K562 (cell line): ENCODE data around the gene EPB41L1. TPM values are rescaled to one million over a fixed set of nuclear protein-coding genes. Genes with fewer than 3 reads are reported as not detected.

Experiments used
- ATAC-seq: fragments of 200-7000 bp; cut with Tn5 transposase; 3 replicates; pipeline ENCODE4 v1.9.1; 2020; ENCODE audit warnings: moderate library complexity
- BruUV-seq: library from RNA; stranded (reverse); fragments of 400-500 nt; replicated peaks from 2 replicates; lab custom pipeline; 2021; lab: Mats Ljungman, UMichigan
- CTCF ChIA-PET: fragments of 300-600 bp; formaldehyde crosslinking; extraction: SDS; loops from one replicate; lab custom pipeline; 2021; ENCODE audit warnings: low intra/inter-chr PET ratio; lab: Yijun Ruan, JAX
- POLR2A ChIA-PET: fragments of 300-600, 350-650 bp; sonication (Branson Sonifier 250); formaldehyde crosslinking; extraction: SDS; loops from one replicate; lab custom pipeline; 2021; ENCODE audit warnings: antibody characterized with exemption, inconsistent platforms; lab: Yijun Ruan, JAX
- DNase-seq, 4 experiments: peaks; one replicate each; pipeline versions ENCODE4 v3.0.0 to v3.0.0-alpha.2; 2011 to 2018; ENCODE audit warnings: low spot score in 3 of 4, mixed read lengths in 3 of 4; ENCODE audit errors: extremely low read depth in 1 of 4
- FAIRE-seq: peaks from 2 replicates; lab custom pipeline; 2011; peaks lifted over from hg19 to GRCh38; lab: Jason Lieb, UNC
- H2AFZ ChIP-seq: 2 replicates; pipeline ENCODE4 v1.6.0; 2011; ENCODE audit warnings: low read depth, low read length, control low read depth, inconsistent platforms
- H3K27ac ChIP-seq: fragments of 200-600 bp; 3 replicates; pipeline ENCODE4 v1.8.0; 2011; ENCODE audit warnings: low read depth, mild to moderate bottlenecking, control low read depth, inconsistent platforms, low read length, moderate library complexity, mixed read lengths; ENCODE audit errors: extremely low read depth
- H3K27me3 ChIP-seq, 2 experiments: fragments of 300-600 bp in 1 of 2; 2 replicates in 1 of 2; 3 replicates in 1 of 2; pipeline versions ENCODE4 v1.6.0 to v1.8.0; 2011; ENCODE audit warnings: inconsistent platforms in 2 of 2, low read length in 2 of 2, mild to moderate bottlenecking in 1 of 2, mixed read lengths in 1 of 2, moderate library complexity in 1 of 2; ENCODE audit not compliant: control insufficient read depth in 2 of 2, insufficient read depth in 2 of 2
- H3K36me3 ChIP-seq: fragments of 300-600 bp; 3 replicates; pipeline ENCODE4 v1.8.0; 2011; ENCODE audit warnings: mild to moderate bottlenecking, low read length, inconsistent platforms; ENCODE audit not compliant: control insufficient read depth, insufficient read depth
- H3K4me1 ChIP-seq, 2 experiments: fragments of 200-600 bp in 1 of 2; replicated peaks in 1 of 2; 2 replicates in 1 of 2; 3 replicates in 1 of 2; pipeline versions ENCODE4 v1.5.1 to v1.8.0; 2011; ENCODE audit warnings: inconsistent platforms in 2 of 2, low read length in 2 of 2, mild to moderate bottlenecking in 1 of 2, mixed read lengths in 1 of 2, moderate library complexity in 1 of 2; ENCODE audit not compliant: control insufficient read depth in 2 of 2, insufficient read depth in 2 of 2
- H3K4me2 ChIP-seq: 2 replicates; pipeline ENCODE4 v1.6.1; 2011; ENCODE audit warnings: low read length, control low read depth, inconsistent platforms, mixed read lengths; ENCODE audit not compliant: insufficient read depth
- H3K4me3 ChIP-seq: fragments of 200-600 bp; sonication (generic), shearing (Covaris generic); 2 replicates; pipeline ENCODE4 v1.5.1; 2016; ENCODE audit warnings: control low read depth, inconsistent platforms
- H3K79me2 ChIP-seq: fragments of 200-600 bp; 3 replicates; pipeline ENCODE4 v1.8.0; 2011; ENCODE audit warnings: low read length, inconsistent platforms; ENCODE audit not compliant: control insufficient read depth, insufficient read depth
- H3K9ac ChIP-seq, 2 experiments: 2 replicates each; pipeline versions ENCODE4 v1.6.0 to v1.6.1; 2011; ENCODE audit warnings: low read depth in 2 of 2, low read length in 2 of 2, control low read depth in 1 of 2, inconsistent platforms in 1 of 2, mild to moderate bottlenecking in 1 of 2, mixed read lengths in 1 of 2; ENCODE audit not compliant: insufficient read depth in 1 of 2
- H3K9me1 ChIP-seq: one replicate; pipeline ENCODE4 v1.6.0; 2011; ENCODE audit warnings: inconsistent platforms, mild to moderate bottlenecking, low read length, moderate library complexity; ENCODE audit not compliant: control insufficient read depth, insufficient read depth
- H3K9me3 ChIP-seq: replicated peaks from 2 replicates; pipeline ENCODE4 v1.5.1; 2011; ENCODE audit warnings: low read depth, low read length, inconsistent platforms; ENCODE audit not compliant: control insufficient read depth, insufficient read depth
- H4K20me1 ChIP-seq: replicated peaks from 2 replicates; pipeline ENCODE4 v1.6.1; 2011; ENCODE audit warnings: low read length, inconsistent platforms, mixed read lengths; ENCODE audit not compliant: control insufficient read depth, insufficient read depth
- BDP1 ChIP-seq: IDR thresholded peaks from 3 replicates; pipeline ENCODE4 v1.6.1; 2011; ENCODE audit not compliant: insufficient read length, insufficient read depth
- FOS ChIP-seq: IDR thresholded peaks from 3 replicates; pipeline ENCODE4 v1.6.1; 2011; ENCODE audit not compliant: insufficient read length; ENCODE audit errors: extremely low read depth
- MAZ ChIP-seq, 2 experiments: fragments of 450-650 bp in 1 of 2; sonication (generic) in 1 of 2; formaldehyde crosslinking; IDR thresholded peaks in 1 of 2; conservative IDR thresholded peaks in 1 of 2; 2 replicates each; pipeline versions ENCODE4 v1.4.0 to v1.5.0; 2020; ENCODE audit warnings: mild to moderate bottlenecking in 1 of 2, missing genetic modification reagents in 1 of 2
- PCBP2 ChIP-seq: fragments of 200-400 bp; formaldehyde crosslinking; IDR thresholded peaks from 2 replicates; pipeline ENCODE4 v1.6.1; 2018; ENCODE audit warnings: low read length, low read depth, mild to moderate bottlenecking, moderate library complexity; ENCODE audit not compliant: poor library complexity, severe bottlenecking
- POLR2B ChIP-seq: fragments of 450-650 bp; IDR thresholded peaks from 2 replicates; pipeline ENCODE4 v1.6.1; 2018; ENCODE audit warnings: low read depth; ENCODE audit not compliant: partially characterized antibody
- ZNF316 ChIP-seq: fragments of 450-650 bp; IDR thresholded peaks from 2 replicates; pipeline ENCODE4 v1.6.1; 2016
- ZNF354B ChIP-seq: fragments of 250-450 bp; sonication (Bioruptor Pico); IDR thresholded peaks from 2 replicates; pipeline ENCODE4 v1.4.0; 2020
- WGBS: fragments of 100-300 bp; shearing (Covaris generic); methylation state at CpG from one replicate; pipeline ENCODE4 v1.1.6; 2016; ENCODE audit warnings: low coverage, mixed read lengths; ENCODE audit not compliant: insufficient coverage; ENCODE audit errors: missing lambda C conversion rate; 5-methylcytosine and 5-hydroxymethylcytosine counted together
- in situ Hi-C: fragments of 300-500 bp; cut with MboI; formaldehyde crosslinking; loops from 4 replicates; pipeline ENCODE4 v1.15.0; 2018; ENCODE audit warnings: inconsistent platforms, mixed read lengths
- intact Hi-C: fragments of 100-400 bp; cut with micrococcal nuclease; formaldehyde crosslinking; loops from 2 replicates; pipeline ENCODE4 v1.14.2; 2022
- polyA plus RNA-seq, 8 experiments: library from polyadenylated mRNA; depleted of rRNA in 4 of 8; stranded (reverse) in 5 of 8; unstranded in 3 of 8; fragments of >200 nt; fragmentation: Nextera tagmentation in 2 of 8; fragmentation: Illumina TruSeq in 1 of 8; extraction: Ambion mirVana in 2 of 8; extraction: Trizol in 1 of 8; gene quantifications; 2 replicates each; pipeline versions ENCODE4 v1.2.1 to v1.2.3, GENCODE V29; 2011 to 2014; ENCODE audit warnings: inconsistent platforms in 1 of 8, missing spikeins in 1 of 8
- total RNA-seq, 7 experiments: library from RNA; depleted of rRNA in 6 of 7; stranded (reverse); fragments of >200 nt in 6 of 7; fragmentation: Illumina TruSeq in 2 of 7; extraction: Trizol in 2 of 7; gene quantifications; 2 replicates each; pipeline versions ENCODE4 v1.2.1 to v1.2.3, GENCODE V29; 2011 to 2021; ENCODE audit warnings: low replicate concordance in 1 of 7
- TF ChIP-seq, protein P1 (sequence below): fragments of 450-650 bp; formaldehyde crosslinking; IDR thresholded peaks from 2 replicates; pipeline ENCODE4 v1.4.0; 2020; ENCODE audit warnings: mild to moderate bottlenecking, mixed read lengths
- TF ChIP-seq, protein P2 (sequence below): fragments of 450-650 bp; IDR thresholded peaks from 2 replicates; pipeline ENCODE4 v1.6.1; 2016; ENCODE audit warnings: borderline replicate concordance
- TF ChIP-seq, protein P3 (sequence below), 2 experiments: IDR thresholded peaks; 2 replicates each; pipeline ENCODE4 v1.6.1; 2012; ENCODE audit warnings: improper control_type of control experiment in 2 of 2, low read depth in 2 of 2, low read length in 2 of 2, borderline replicate concordance in 1 of 2
- TF ChIP-seq, protein P4 (sequence below): IDR thresholded peaks from 2 replicates; pipeline ENCODE4 v1.6.1; 2011; ENCODE audit warnings: borderline replicate concordance, low read depth, mild to moderate bottlenecking, moderate library complexity, low read length; ENCODE audit not compliant: insufficient read depth, poor library complexity, severe bottlenecking

Gene EPB41L1
- total and polyA plus RNA-seq, 9 of the 15 experiments (the other 6 are each of a cell fraction or from before 2014, with no cell fraction given): 0.11 to 4.3 (median 1.3) TPM

DNA sequence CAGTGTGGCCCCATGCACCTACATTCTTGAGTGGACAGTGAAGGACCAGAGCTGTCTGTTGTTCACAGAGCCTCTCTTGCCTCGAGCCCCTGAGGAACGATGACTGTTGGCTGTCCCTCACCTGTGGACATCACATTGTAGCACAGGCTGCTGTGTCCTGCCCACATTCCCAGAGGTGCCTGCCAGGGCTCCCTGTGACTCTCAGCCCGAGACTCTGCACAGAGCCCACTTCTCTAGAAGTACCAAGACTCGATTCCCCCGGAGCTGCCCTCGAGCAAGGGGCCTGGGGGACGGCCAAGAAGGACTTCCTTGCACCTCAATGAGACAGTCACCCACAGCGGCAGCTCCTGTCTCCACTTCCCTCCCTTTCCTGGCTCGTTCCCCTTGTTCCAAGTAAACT, 123.0 kb downstream of the EPB41L1 start:
- TF ChIP-seq BDP1 (no peak), POLR2B (no peak), FOS (no peak), PCBP2 (no peak), ZNF316 (no peak), MAZ (CRISPR knock-in tag; conservative IDR thresholded peaks at IDR 0.05 in 1 of 2, IDR thresholded peaks at IDR 0.05 in 1 of 2) (no peak), ZNF354B (CRISPR knock-in tag) (no peak)
- TF ChIP-seq, protein P1, sequence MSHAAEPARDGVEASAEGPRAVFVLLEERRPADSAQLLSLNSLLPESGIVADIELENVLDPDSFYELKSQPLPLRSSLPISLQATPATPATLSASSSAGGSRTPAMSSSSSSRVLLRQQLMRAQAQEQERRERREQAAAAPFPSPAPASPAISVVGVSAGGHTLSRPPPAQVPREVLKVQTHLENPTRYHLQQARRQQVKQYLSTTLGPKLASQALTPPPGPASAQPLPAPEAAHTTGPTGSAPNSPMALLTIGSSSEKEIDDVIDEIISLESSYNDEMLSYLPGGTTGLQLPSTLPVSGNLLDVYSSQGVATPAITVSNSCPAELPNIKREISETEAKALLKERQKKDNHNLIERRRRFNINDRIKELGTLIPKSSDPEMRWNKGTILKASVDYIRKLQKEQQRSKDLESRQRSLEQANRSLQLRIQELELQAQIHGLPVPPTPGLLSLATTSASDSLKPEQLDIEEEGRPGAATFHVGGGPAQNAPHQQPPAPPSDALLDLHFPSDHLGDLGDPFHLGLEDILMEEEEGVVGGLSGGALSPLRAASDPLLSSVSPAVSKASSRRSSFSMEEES (CRISPR knock-in tag): no peak
- TF ChIP-seq, protein P2, sequence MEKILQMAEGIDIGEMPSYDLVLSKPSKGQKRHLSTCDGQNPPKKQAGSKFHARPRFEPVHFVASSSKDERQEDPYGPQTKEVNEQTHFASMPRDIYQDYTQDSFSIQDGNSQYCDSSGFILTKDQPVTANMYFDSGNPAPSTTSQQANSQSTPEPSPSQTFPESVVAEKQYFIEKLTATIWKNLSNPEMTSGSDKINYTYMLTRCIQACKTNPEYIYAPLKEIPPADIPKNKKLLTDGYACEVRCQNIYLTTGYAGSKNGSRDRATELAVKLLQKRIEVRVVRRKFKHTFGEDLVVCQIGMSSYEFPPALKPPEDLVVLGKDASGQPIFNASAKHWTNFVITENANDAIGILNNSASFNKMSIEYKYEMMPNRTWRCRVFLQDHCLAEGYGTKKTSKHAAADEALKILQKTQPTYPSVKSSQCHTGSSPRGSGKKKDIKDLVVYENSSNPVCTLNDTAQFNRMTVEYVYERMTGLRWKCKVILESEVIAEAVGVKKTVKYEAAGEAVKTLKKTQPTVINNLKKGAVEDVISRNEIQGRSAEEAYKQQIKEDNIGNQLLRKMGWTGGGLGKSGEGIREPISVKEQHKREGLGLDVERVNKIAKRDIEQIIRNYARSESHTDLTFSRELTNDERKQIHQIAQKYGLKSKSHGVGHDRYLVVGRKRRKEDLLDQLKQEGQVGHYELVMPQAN: no peak
- TF ChIP-seq, protein P3, sequence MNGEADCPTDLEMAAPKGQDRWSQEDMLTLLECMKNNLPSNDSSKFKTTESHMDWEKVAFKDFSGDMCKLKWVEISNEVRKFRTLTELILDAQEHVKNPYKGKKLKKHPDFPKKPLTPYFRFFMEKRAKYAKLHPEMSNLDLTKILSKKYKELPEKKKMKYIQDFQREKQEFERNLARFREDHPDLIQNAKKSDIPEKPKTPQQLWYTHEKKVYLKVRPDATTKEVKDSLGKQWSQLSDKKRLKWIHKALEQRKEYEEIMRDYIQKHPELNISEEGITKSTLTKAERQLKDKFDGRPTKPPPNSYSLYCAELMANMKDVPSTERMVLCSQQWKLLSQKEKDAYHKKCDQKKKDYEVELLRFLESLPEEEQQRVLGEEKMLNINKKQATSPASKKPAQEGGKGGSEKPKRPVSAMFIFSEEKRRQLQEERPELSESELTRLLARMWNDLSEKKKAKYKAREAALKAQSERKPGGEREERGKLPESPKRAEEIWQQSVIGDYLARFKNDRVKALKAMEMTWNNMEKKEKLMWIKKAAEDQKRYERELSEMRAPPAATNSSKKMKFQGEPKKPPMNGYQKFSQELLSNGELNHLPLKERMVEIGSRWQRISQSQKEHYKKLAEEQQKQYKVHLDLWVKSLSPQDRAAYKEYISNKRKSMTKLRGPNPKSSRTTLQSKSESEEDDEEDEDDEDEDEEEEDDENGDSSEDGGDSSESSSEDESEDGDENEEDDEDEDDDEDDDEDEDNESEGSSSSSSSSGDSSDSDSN (IDR thresholded peaks at IDR 0.05; ENCODE audit: borderline replicate concordance in 1 of 2, low read depth in 2 of 2, low read length in 2 of 2): no peak
- TF ChIP-seq, protein P4, sequence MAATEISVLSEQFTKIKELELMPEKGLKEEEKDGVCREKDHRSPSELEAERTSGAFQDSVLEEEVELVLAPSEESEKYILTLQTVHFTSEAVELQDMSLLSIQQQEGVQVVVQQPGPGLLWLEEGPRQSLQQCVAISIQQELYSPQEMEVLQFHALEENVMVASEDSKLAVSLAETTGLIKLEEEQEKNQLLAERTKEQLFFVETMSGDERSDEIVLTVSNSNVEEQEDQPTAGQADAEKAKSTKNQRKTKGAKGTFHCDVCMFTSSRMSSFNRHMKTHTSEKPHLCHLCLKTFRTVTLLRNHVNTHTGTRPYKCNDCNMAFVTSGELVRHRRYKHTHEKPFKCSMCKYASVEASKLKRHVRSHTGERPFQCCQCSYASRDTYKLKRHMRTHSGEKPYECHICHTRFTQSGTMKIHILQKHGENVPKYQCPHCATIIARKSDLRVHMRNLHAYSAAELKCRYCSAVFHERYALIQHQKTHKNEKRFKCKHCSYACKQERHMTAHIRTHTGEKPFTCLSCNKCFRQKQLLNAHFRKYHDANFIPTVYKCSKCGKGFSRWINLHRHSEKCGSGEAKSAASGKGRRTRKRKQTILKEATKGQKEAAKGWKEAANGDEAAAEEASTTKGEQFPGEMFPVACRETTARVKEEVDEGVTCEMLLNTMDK: no peak
- ChIA-PET POLR2A (no interaction called here), CTCF (no interaction called here)
- H3K9ac ChIP-seq: no peak overlapping the region
- H3K4me3 ChIP-seq: no peak overlapping the region
- no peak overlapping the region for H2AFZ ChIP-seq
- no peaks in the 10 kb centered on the region for H3K79me2 ChIP-seq
- no peaks in the 10 kb centered on the region for H3K9me3 ChIP-seq
- H3K27ac ChIP-seq: no peak overlapping the region
- no peak overlapping the region for H3K4me2 ChIP-seq
- in situ Hi-C loops (no loop called here), intact Hi-C loops (no loop called here)
- 0% methylated on average over 9 of the region's 9 CpGs for WGBS
- H3K27me3 ChIP-seq: peaks cover 16 to 67% of the 10 kb centered on the region in 2 experiments
- H3K36me3 ChIP-seq: no peaks in the 10 kb centered on the region
- DNase-seq (no peak), FAIRE-seq (no peak), ATAC-seq (no peak)
- no peaks in the 10 kb centered on the region for H3K9me1 ChIP-seq
- no peaks in the 10 kb centered on the region for H3K4me1 ChIP-seq
- H4K20me1 ChIP-seq: 0 out of 2 replicates have a peak, but pooled peaks cover 4% of the 10 kb centered on the region
- no TSS peak for BruUV-seq
